HCT116 (cell line): ENCODE measurements around the gene RIPOR1. TPM values are rescaled to one million over a fixed set of nuclear protein-coding genes. Genes with fewer than 3 reads are reported as not detected.
A peak's percentile ranks its signal among the peaks of the same experiment; 100 is the strongest.

Experiments
- ATAC-seq: fragments of 200-7000 bp; cut with Tn5 transposase; 2 replicates; pipeline ENCODE4 v1.9.1; 2020; ENCODE audit warnings: mild to moderate bottlenecking, moderate library complexity
- BruUV-seq: library from RNA; stranded (reverse); fragments of 400-500 nt; replicated peaks from 2 replicates; lab custom pipeline; 2021; lab: Mats Ljungman, UMichigan
- CTCF ChIA-PET: fragments of 300-600 bp; sonication (Branson Sonifier 250); formaldehyde crosslinking; loops from one replicate; lab custom pipeline; 2021; ENCODE audit warnings: antibody characterized with exemption; lab: Charles Lee
- POLR2A ChIA-PET: fragments of 300-600, 350-600 bp; sonication (Branson Sonifier 250); formaldehyde crosslinking; loops from one replicate; lab custom pipeline; 2021; ENCODE audit warnings: antibody characterized with exemption; lab: Charles Lee
- RAD21 ChIA-PET, 2 experiments: fragments of 300-600 bp; sonication (Branson Sonifier 250); formaldehyde crosslinking; loops; one replicate each; lab custom pipeline; 2023; ENCODE audit warnings: low total read pairs in 2 of 2; ENCODE audit not compliant: uncharacterized antibody in 2 of 2, unreplicated experiment in 2 of 2, low non-redundant PET in 1 of 2; lab: Charles Lee
- DNase-seq: peaks from one replicate; pipeline ENCODE4 v3.0.0-alpha.2; 2010; ENCODE audit warnings: low read depth, low spot score
- H2AFZ ChIP-seq: fragments of 200-600 bp; shearing (Covaris generic), sonication (generic); 2 replicates; pipeline ENCODE4 v1.6.1; 2017; ENCODE audit warnings: low read depth, mixed run types, mixed read lengths, antibody characterized with exemption, low read length; ENCODE audit not compliant: poor library complexity, severe bottlenecking
- H3K27ac ChIP-seq: 2 replicates; pipeline ENCODE4 v1.5.1; 2012; ENCODE audit warnings: low read depth, low read length
- H3K27me3 ChIP-seq: fragments of 200-600 bp; sonication (generic); 2 replicates; pipeline ENCODE4 v1.6.1; 2016; ENCODE audit warnings: mixed run types, low read length, mixed read lengths; ENCODE audit not compliant: insufficient read depth
- H3K36me3 ChIP-seq, 2 experiments: fragments of 200-500 bp in 1 of 2; fragments of 200-600 bp in 1 of 2; sonication (Bioruptor generic) in 1 of 2; sonication (generic) in 1 of 2; 2 replicates each; pipeline versions ENCODE4 v1.5.1 to v1.6.1; 2014 to 2016; ENCODE audit warnings: low read length in 2 of 2, inconsistent platforms in 1 of 2, mixed read lengths in 1 of 2, mixed run types in 1 of 2; ENCODE audit not compliant: insufficient read depth in 2 of 2, control insufficient read depth in 1 of 2
- H3K4me1 ChIP-seq, 2 experiments: fragments of 200-600 bp in 1 of 2; sonication (generic) in 1 of 2; 2 replicates each; pipeline versions ENCODE4 v1.5.1 to v1.6.1; 2012 to 2017; ENCODE audit warnings: low read length in 2 of 2, inconsistent platforms in 1 of 2, mild to moderate bottlenecking in 1 of 2, mixed read lengths in 1 of 2, mixed run types in 1 of 2, moderate library complexity in 1 of 2; ENCODE audit not compliant: insufficient read depth in 2 of 2, control insufficient read depth in 1 of 2
- H3K4me2 ChIP-seq: fragments of 200-600 bp; sonication (generic); 2 replicates; pipeline ENCODE4 v1.6.1; 2017; ENCODE audit warnings: mixed run types, low read length, mixed read lengths
- H3K4me3 ChIP-seq, 2 experiments: fragments of 200-600 bp in 1 of 2; sonication (generic) in 1 of 2; replicated peaks in 1 of 2; 2 replicates each; pipeline ENCODE4 v1.5.1; 2011 to 2016; ENCODE audit warnings: low read length in 2 of 2, control low read depth in 1 of 2, low read depth in 1 of 2, mild to moderate bottlenecking in 1 of 2, mixed read lengths in 1 of 2, mixed run types in 1 of 2
- H3K79me2 ChIP-seq: fragments of 200-600 bp; sonication (generic); 2 replicates; pipeline ENCODE4 v1.6.1; 2017; ENCODE audit warnings: mild to moderate bottlenecking, mixed run types, low read length, moderate library complexity, mixed read lengths; ENCODE audit not compliant: insufficient read depth
- H3K9ac ChIP-seq: fragments of 200-600 bp; sonication (generic); 2 replicates; pipeline ENCODE4 v1.6.1; 2016; ENCODE audit warnings: low read length, mixed read lengths
- H3K9me2 ChIP-seq: fragments of 200-600 bp; sonication (generic), shearing (Covaris generic); 2 replicates; pipeline ENCODE4 v1.6.1; 2017; ENCODE audit warnings: mixed run types, mild to moderate bottlenecking, moderate library complexity; ENCODE audit not compliant: insufficient read depth
- H3K9me3 ChIP-seq, 2 experiments: fragments of 200-500 bp in 1 of 2; fragments of 200-600 bp in 1 of 2; sonication (Bioruptor generic) in 1 of 2; sonication (generic) in 1 of 2; 2 replicates each; pipeline ENCODE4 v1.6.1; 2014 to 2017; ENCODE audit warnings: low read length in 2 of 2, mixed read lengths in 2 of 2, inconsistent platforms in 1 of 2, low read depth in 1 of 2, mild to moderate bottlenecking in 1 of 2, mixed run types in 1 of 2, moderate library complexity in 1 of 2; ENCODE audit not compliant: control insufficient read depth in 1 of 2, insufficient read depth in 1 of 2
- H4K20me1 ChIP-seq: fragments of 200-600 bp; sonication (generic), shearing (Covaris generic); 2 replicates; pipeline ENCODE4 v1.6.1; 2017; ENCODE audit warnings: mixed run types, mild to moderate bottlenecking, moderate library complexity; ENCODE audit not compliant: insufficient read depth
- CBX3 ChIP-seq: IDR thresholded peaks from 2 replicates; pipeline ENCODE4 v1.6.1; 2012; ENCODE audit warnings: low read depth
- CTCF ChIP-seq, 3 experiments: fragments of 200-600 bp in 1 of 3; sonication (generic) in 1 of 3; IDR thresholded peaks in 2 of 3; conservative IDR thresholded peaks in 1 of 3; 2 replicates each; pipeline ENCODE4 v1.5.1; 2012 to 2017; ENCODE audit warnings: low read depth in 2 of 3, low read length in 2 of 3, antibody characterized with exemption in 1 of 3, borderline replicate concordance in 1 of 3, control low read depth in 1 of 3, mild to moderate bottlenecking in 1 of 3, mixed read lengths in 1 of 3, mixed run types in 1 of 3, moderate library complexity in 1 of 3; ENCODE audit not compliant: insufficient read depth in 1 of 3
- EZH2 ChIP-seq: fragments of 200-600 bp; sonication (generic); IDR thresholded peaks from 2 replicates; pipeline ENCODE4 v1.6.1; 2017; ENCODE audit warnings: antibody characterized with exemption, mixed run types
- MAX ChIP-seq: IDR thresholded peaks from 2 replicates; pipeline ENCODE4 v1.6.1; 2012
- POLR2AphosphoS5 ChIP-seq: IDR thresholded peaks from 2 replicates; pipeline ENCODE4 v1.6.1; 2011; ENCODE audit warnings: mild to moderate bottlenecking, low read depth, low read length, moderate library complexity
- RAD21 ChIP-seq: IDR thresholded peaks from 2 replicates; pipeline ENCODE4 v1.6.1; 2012; ENCODE audit warnings: low read depth, mild to moderate bottlenecking
- SP1 ChIP-seq: IDR thresholded peaks from 2 replicates; pipeline ENCODE4 v1.6.1; 2012; ENCODE audit warnings: low read depth
- TCF7L2 ChIP-seq: IDR thresholded peaks from 2 replicates; pipeline ENCODE4 v1.7.0; 2011; ENCODE audit warnings: borderline replicate concordance, inconsistent platforms; ENCODE audit not compliant: insufficient read depth, insufficient read length; ENCODE audit errors: extremely low read depth
- YY1 ChIP-seq: IDR thresholded peaks from 2 replicates; pipeline ENCODE4 v1.6.1; 2011; ENCODE audit warnings: low read length, low read depth, moderate library complexity, mild to moderate bottlenecking; ENCODE audit not compliant: insufficient replicate concordance; ENCODE audit errors: extremely low read depth
- intact Hi-C: fragments of 100-400 bp; cut with micrococcal nuclease; formaldehyde crosslinking; loops from 2 replicates; pipeline ENCODE4 v1.10.0; 2022
- total RNA-seq: library from RNA; stranded (reverse); gene quantifications from one replicate; pipeline ENCODE4 v1.2.1, GENCODE V29; 2021; ENCODE audit not compliant: unreplicated experiment

RIPOR1 gene
- total RNA-seq, 1 experiment from 2014 or later: 60.0 TPM

DNA sequence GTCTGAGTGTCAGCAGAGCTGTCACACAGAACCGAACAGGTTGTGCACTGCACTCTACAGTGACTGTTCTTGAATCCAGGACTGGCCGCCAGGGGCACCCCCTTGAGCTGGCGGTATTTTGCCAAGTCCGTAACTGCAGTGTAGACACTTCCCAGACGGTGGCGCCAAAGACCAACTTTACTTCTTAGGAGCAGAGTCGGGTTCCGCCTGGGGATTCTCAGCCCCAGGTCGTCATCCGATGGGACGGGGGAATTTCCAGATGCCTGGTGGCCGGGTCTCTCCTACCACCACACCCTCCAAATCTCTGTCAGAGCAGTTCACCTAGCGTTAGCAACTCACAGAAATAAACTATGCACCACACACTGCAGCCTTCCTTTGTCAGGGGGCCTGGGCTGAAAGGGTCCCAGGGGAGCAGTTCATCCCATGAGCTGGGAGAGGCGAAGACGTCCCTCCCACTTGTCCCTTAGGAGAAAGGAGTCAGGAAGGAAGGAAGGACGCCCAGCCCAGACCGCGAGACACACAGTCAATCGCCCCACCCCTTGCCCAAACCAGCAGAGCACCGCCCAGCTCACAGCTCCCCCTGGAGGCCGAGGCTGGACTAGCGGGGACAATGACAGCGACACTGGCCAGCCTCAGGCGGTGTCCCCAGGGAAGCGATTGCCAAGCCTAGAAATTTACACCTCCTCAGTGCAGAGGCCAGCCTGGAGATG, 7.4 kb upstream of the RIPOR1 start:
- Histone ChIP-seq H3K36me3 (no peaks in the 10 kb centered on the region), H3K79me2 (no peaks in the 10 kb centered on the region), H3K27ac (peak overlapping the region; percentile 64), H3K9me2 (no peaks in the 10 kb centered on the region), H3K4me1 (peaks cover 0 to 29% of the 10 kb centered on the region in 2 experiments; a peak in 2 of 4 replicates), H3K9me3 (no peaks in the 10 kb centered on the region), H3K9ac (peak overlapping the region; percentile 62), H3K4me3 (peak overlapping the region; percentile 32 to 60), H4K20me1 (no peaks in the 10 kb centered on the region), H2AFZ (peak overlapping the region; percentile 98), H3K27me3 (no peaks in the 10 kb centered on the region), H3K4me2 (peak overlapping the region; percentile 95)
- no TSS peak for BruUV-seq
- RAD21 ChIA-PET: interaction anchor here (0.6 to 1.1 kb wide), 6 partner anchors 27 to 811 kb away, joined by 3 to 9 read pairs (median 3); partner anchors contain the start of genes DDX28 (in 1 of the 2) and DUS2 (in 1 of the 2)
- ATAC-seq (peak; percentile 91), DNase-seq (peak; percentile 93)
- CTCF ChIA-PET: interaction anchor here (0.6 to 2.5 kb wide), 57 partner anchors 10 to 696 kb away, joined by 3 to 37 read pairs (median 5); partner anchors contain the start of genes ACD, ATP6V0D1, C16orf86 and CARMIL2
- intact Hi-C loops: loop anchor here (1.0 to 10.0 kb wide), 6 partner anchors 41 to 714 kb away; partner anchors contain the start of genes CTCF, CTRL, ESRP2 and PSMB10
- TF ChIP-seq YY1 (peak; percentile 52), EZH2 (no peak), TCF7L2 (no peak), CBX3 (0 out of 2 replicates have a peak, but pooled peaks have one; percentile 72), POLR2AphosphoS5 (peak; percentile 62), CTCF (IDR thresholded peaks at IDR 0.05 in 2 of 3, conservative IDR thresholded peaks at IDR 0.05 in 1 of 3; ENCODE audit: borderline replicate concordance in 1 of 3, insufficient read depth in 1 of 3, low read depth in 2 of 3, low read length in 2 of 3) (peak; percentile 84 to 99 (median 99)), MAX (peak; percentile 26; the same call in 1 of the 2 replicates), SP1 (no peak), RAD21 (peak; percentile 95)
- POLR2A ChIA-PET: interaction anchor here (1.3 to 1.4 kb wide), 2 partner anchors 41 to 139 kb away, joined by 4 to 5 read pairs; partner anchors contain the start of gene ACD
